ENCODE results near the gene ABCB8. TPM values are rescaled to one million over a fixed set of nuclear protein-coding genes. Genes with fewer than 3 reads are reported as not detected.
A peak's percentile ranks its signal among the peaks of the same experiment; 100 is the strongest.

Gene ABCB8
- total and polyA plus RNA-seq, 9 of the 15 experiments (the other 6 are each of a cell fraction or from before 2014, with no cell fraction given), result 7.6 to 106 (median 36.3) TPM

GRCh38 chr7:150983893-150984368 is 44.3 kb upstream of the ABCB8 start (continued):
- no peak; the same call in 1 of the 2 replicates for TF ChIP-seq E4F1 (CRISPR knock-in tag; IDR thresholded peaks at IDR 0.05; ENCODE audit: borderline replicate concordance)
- TF ChIP-seq ZNF609 (CRISPR knock-in tag; IDR thresholded peaks at IDR 0.05; ENCODE audit: borderline replicate concordance), result peak; percentile 65; the same call in 1 of the 2 replicates
- no peak for TF ChIP-seq BDP1 (IDR thresholded peaks at IDR 0.05; ENCODE audit: insufficient read depth, insufficient read length)
- TF ChIP-seq CHD2 (IDR thresholded peaks at IDR 0.05; ENCODE audit: low read depth, low read length), result no peak
- no peak for TF ChIP-seq PKNOX1 (IDR thresholded peaks at IDR 0.05)
- TF ChIP-seq PHF21A (IDR thresholded peaks at IDR 0.05; ENCODE audit: borderline replicate concordance, low read depth), result no peak
- no peak for TF ChIP-seq TAF15 (IDR thresholded peaks at IDR 0.05; ENCODE audit: low read depth, low read length)
- TF ChIP-seq FUS (optimal IDR thresholded peaks at IDR 0.05; ENCODE audit: low read depth, low read length), result no peak
- no peak for TF ChIP-seq SRSF3 (IDR thresholded peaks at IDR 0.05; ENCODE audit: insufficient read depth, low read length)
- TF ChIP-seq CHD1 (IDR thresholded peaks at IDR 0.05; ENCODE audit: low read length), result no peak
- 0 out of 2 replicates have a peak, but pooled peaks have one; percentile 45 for TF ChIP-seq IRF1 (CRISPR knock-in tag; IDR thresholded peaks at IDR 0.05; ENCODE audit: borderline replicate concordance)
- no peak for TF ChIP-seq ZNF347 (CRISPR knock-in tag; IDR thresholded peaks at IDR 0.05; ENCODE audit: low read depth)
- TF ChIP-seq MIER1 (IDR thresholded peaks at IDR 0.05; ENCODE audit: low read depth), result peak; percentile 99
- peak; percentile 47; the same call in 1 of the 2 replicates for TF ChIP-seq MAFF (IDR thresholded peaks at IDR 0.05; ENCODE audit: low read length)
- 0 out of 2 replicates have a peak, but pooled peaks have one; percentile 48 for TF ChIP-seq FOXK1 (CRISPR knock-in tag; IDR thresholded peaks at IDR 0.05; ENCODE audit: borderline replicate concordance)
- TF ChIP-seq HNRNPL (IDR thresholded peaks at IDR 0.05; ENCODE audit: low read depth, low read length), result no peak
- no peak for TF ChIP-seq SMARCB1 (IDR thresholded peaks at IDR 0.05; ENCODE audit: insufficient read length, low read depth)

Measured in K562 (cell line).